GM19438 (cell line): ENCODE measurements around the gene MYCL.

Source experiments
- ATAC-seq: cut with Tn5 transposase; IDR thresholded peaks from one replicate; pipeline ENCODE4 v1.9.1; 2021; ENCODE audit warnings: low read depth; ENCODE audit not compliant: unreplicated experiment

MYCL gene

DNA sequence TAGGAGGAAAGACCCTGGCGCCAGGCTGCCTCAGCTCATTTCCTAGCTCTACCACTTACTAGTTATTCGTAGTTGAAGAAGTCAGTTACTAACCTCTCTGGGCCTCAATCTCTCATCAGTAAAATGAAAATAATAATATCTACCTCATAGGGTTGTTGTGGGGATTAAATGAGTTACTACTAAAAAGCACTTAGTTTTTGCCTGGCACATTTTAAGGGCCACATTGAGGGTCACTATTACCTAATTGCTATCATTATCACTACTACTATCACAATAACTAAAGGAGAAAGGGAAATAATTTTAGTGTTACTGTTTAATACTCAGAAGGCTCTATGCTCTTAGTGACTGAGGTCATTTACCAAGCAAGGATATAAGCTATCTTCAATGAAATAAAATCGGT is 43.4 kb downstream of the MYCL start:
- ATAC-seq = no peak

DNA sequence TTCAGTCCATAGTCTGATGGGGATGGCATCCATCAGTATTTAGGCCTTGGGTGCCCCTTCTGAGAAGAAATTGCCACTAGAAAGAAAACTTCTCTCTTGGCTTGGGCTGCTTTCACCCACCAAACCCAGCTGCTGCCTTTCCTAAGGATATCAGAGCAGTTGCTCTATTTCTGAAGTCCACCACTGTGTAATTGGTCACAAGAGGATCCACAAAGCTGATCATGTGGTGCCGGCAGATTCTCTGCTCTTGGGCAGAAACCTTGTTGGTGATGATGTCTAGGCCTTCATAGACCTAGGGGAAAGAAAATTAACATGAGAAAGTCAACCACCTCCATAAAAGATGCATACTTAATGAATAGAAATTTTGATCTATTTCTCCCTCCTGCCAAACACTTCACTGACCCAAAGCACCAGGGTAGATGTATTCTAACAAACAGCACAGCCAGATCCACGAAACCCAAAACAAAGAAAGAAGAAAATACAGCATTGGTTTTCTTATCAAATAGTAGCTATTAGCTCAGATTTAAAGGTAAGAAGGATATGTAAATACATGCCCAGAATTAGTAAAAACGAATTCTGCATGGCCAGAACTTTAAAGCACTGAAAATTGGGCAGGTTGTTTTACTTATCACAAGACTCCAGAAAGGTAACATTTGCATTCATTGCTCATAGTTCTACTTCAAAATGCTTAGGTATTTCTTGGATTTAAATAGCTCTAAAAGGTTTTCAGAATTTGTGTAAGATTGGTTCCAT is 44.4 kb downstream of the MYCL start:
- no peak for ATAC-seq

DNA sequence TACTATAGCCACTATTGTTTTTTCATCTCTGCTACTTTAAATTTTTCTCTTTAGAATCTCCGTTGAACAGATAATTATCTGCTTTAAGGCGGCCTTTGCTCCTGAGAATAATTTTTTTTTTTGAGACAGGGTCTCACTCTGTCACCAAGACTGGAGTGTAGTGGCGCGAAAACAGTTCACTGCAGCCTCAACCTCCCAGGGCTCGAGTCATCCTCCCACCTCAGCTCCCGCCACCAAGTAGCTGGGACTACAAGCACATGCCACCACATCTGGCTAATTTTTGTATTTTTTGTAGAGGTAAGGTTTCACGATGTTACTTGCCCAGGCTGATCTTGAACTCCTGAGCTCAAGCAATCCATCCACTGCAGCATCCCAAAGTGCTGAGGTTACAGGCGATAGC is 47.0 kb downstream of the MYCL start:
- no peak for ATAC-seq

DNA sequence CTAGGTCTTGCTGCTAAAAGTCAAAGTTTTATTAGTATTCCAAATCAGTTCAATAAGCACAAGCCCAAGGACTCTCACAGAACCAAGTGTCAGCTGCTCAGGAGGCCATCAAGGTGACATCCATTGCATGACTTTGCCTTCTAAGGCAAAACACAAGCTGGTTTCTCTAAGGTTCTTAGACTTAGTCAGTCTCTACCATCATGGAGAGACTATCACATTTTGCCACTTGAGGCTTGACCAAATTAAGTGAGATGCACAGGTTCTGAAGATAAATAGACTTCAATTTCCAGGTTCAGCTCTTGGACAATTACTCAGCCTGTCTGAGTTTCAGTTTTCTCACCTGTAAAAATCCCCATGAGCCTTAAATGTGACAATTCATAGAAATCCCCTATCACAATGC is 47.4 kb downstream of the MYCL start:
- no peak for ATAC-seq

DNA sequence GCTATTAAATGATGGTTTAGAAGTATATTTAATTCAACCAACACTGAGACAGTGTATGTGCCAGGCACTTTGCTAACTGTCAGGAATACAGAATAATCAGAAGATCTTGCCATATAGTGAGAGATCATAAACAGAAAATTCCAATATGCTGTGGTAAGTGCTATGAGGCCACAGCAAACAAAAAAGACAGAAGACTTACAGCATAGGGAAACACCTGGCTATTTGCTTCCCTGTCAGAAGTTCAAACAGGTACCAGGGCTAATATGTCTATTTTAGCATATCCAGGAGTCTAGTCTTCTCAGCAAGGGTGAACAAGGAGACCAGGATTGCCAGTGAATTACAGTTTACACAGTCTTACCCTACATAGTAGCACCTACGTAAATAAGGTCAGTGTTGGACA is 48.8 kb downstream of the MYCL start:
- no peak for ATAC-seq

DNA sequence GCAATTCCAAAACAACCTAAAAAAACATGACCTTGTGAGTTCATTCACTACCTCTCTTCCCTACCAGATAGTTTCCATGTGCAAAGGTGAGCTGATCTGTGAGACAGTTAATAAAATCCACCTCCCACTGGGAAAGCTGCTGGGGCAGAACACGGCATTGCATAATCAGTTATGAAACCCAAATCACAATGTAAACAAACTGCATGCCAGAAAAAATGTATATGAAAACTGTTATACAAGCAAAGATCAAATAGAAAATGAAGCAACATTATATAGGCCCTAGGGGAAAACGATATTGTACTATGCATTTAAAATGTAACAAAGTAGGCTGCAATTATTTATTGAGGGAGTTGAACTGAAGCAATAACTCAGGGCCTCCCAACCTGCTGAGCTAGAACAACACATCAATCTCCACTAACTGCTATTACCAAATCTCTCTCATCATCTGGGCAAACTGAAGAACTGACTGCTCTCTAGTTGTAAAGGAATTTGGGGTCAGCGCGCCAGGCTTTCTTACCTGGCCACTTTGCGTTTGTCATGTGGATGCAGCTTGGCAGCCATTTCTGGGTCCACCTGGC is 49.4 kb downstream of the MYCL start:
- no peak for ATAC-seq

DNA sequence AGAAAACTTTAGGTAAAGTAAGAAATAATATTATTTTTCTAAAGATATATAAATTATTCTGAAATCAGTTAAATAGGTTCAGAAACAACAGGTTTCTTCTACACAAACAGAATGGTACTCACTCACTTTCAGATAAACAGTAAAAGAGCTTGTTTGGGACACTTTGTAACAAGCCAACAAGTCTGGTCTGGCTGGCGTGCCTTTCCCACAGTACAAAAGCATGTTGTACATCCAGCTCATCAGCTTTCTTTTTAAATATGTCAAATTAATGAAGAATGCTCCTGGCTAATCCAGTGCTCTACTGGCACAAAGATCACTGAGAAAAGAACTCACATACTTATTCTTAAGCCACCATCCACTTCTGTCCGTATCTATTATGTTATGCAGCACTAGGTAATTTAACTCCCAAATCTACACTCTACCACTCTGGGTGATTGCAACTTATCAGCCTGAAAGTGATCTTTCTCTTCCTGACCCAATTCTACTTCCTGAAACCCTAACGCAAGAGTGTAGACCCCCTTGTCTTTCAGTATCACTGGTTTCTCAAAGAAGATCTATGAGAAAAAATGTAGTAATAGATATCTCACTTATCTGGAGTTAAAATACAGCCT is 51.0 kb downstream of the MYCL start:
- ATAC-seq = no peak

DNA sequence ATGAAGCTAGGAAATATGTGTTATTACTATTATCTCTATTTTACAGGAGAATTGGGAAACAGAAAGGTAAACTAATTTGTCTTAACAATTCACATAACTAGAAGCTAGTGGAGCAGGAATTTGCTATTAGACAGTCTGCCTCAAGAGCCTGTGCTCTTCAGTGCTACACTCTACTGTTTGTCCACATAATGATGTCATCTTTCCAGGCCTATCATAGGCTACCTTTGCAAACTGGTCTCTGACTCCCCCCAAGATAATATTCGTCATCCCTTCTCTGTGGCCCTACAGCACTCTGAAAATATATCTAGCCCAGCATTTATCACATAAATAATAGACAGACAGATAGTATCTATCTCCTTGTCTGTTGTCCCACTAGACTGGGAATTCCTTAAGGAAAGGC is 52.5 kb downstream of the MYCL start:
- no peak for ATAC-seq

DNA sequence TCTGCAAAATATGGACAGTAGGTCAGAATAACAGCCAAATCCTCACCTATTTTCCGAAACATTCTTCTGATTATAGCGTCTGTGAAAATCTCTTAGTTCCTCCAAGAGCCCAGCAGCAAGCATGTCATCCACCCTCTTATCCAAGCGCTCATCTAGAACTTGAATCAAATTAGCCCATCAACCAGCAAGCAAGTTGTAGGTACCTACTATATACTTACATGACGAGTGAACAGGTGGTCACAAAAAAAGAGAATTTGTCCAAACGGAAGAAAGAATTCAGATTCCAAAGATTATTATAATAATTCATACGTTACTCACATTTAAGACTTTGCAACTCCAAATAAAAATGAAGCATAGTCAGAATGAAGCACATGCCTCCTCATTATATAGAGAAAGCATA is 53.8 kb downstream of the MYCL start:
- no peak for ATAC-seq

DNA sequence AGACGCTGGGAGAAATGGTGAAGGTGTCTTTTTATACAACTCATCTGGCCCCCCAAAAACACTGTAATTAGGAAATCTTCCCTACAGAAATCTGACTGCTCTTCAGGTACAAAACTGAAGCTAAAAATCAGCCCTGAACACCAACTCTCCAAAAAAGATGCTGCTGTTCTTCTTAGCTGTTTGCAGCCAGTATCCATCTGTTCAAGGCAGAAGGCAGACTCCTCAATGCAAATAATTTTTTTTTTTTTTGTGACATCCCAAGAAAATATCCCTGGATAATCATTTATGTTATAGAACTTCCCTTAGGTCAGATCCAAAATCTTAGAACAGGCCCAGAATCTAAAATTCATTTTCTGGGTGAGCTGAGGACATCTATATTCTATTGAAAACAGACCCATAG is 54.9 kb downstream of the MYCL start:
- no peak for ATAC-seq

DNA sequence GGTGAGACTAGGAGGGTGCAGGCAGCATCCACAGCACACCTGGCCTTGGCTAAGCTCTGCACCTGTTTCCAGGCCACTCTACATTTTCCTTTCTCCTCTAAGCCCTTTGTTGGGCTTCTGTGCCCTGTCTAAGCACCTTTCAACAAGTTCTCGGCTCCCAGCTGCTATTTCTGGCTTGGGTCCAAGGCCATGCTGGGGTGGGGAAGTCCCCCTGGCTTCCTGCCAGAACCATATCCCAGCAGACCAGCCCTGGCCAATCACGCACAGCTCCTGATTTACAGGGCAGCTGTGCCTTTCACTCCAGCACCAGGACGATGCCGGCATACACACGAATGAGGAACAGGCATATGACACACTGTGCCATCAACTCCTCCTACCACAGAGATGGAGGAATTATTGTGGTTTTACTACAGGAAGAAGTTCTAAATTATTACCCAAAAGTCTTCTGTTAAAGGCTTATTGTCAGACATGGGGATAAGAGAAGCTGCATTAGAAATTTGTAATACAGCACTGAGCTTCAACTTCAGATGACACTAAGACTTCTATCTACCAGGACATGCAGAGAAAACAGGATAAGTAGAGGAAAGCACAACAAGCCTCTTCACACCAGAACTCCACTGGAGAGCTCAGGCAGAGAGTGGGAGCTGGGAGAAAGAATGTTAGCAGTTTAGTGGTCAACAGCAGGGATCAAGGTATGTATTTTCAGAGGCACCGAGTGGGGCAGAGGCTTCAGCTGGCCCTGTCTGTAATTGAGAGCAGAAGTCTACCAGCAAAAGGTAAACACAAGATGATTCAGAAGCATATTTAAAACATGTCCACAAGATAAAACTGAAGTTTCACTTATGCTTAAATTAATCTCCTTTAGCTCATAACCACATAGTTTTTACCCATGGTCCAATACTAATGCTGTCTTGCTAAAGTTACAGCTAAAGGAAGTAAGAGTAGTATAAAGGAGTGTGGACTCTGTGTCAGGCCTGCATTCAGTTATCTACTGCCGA is 55.8 kb downstream of the MYCL start:
- ATAC-seq = peak; percentile 88
